Measurements from ENCODE around the gene SVEP1. TPM values are rescaled to one million over a fixed set of nuclear protein-coding genes. Genes with fewer than 3 reads are reported as not detected.

The SVEP1 gene
- total RNA-seq, 4 donors from 2014 or later = 6.1 to 40.1 (median 17.3) TPM

DNA sequence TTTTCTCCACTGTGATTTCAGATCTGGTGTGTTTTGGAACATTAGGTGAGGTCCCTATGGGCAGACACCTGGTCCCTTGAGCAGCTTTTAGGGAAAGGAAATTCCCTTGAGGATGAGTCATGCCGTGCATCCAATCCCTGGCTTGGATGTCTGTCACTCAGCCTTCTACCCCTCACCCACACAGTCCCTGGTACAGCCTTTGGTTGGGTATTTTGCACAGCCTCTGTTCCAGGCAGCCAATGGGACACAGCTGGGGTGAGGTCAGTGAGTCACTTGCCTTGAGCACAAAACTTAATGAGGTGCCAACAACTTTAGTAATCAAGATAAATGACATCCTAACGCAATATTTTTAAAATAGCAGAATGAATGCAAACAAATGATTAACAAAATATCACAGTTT lies 22.7 kb upstream of the SVEP1 start:
- Histone ChIP-seq H3K27ac (no peak overlapping the region), H3K4me1 (no peaks in the 10 kb centered on the region), H3K9me3 (no peaks in the 10 kb centered on the region), H3K36me3 (no peaks in the 10 kb centered on the region), H3K27me3 (no peaks in the 10 kb centered on the region), H3K4me3 (no peak overlapping the region)
- no peak for DNase-seq
- no peak for TF ChIP-seq POLR2A (IDR thresholded peaks at IDR 0.05)
- TF ChIP-seq CTCF (IDR thresholded peaks at IDR 0.05) = no peak

GRCh38 chr9:110601098-110601497 lies 21.6 kb upstream of the SVEP1 start:
- Histone ChIP-seq H3K4me3 (no peak overlapping the region), H3K36me3 (no peaks in the 10 kb centered on the region), H3K27ac (no peak overlapping the region), H3K27me3 (no peaks in the 10 kb centered on the region), H3K4me1 (no peaks in the 10 kb centered on the region), H3K9me3 (no peaks in the 10 kb centered on the region)
- TF ChIP-seq POLR2A (IDR thresholded peaks at IDR 0.05) = no peak
- no peak for TF ChIP-seq CTCF (IDR thresholded peaks at IDR 0.05)
- DNase-seq = no peak

GRCh38 chr9:110599468-110599867 lies 19.9 kb upstream of the SVEP1 start:
- Histone ChIP-seq H3K36me3 (no peaks in the 10 kb centered on the region), H3K9me3 (no peaks in the 10 kb centered on the region), H3K27me3 (no peaks in the 10 kb centered on the region), H3K4me3 (no peak overlapping the region), H3K4me1 (no peaks in the 10 kb centered on the region), H3K27ac (no peak overlapping the region)
- DNase-seq = no peak
- no peak for TF ChIP-seq POLR2A (IDR thresholded peaks at IDR 0.05)
- no peak for TF ChIP-seq CTCF (IDR thresholded peaks at IDR 0.05)

DNA sequence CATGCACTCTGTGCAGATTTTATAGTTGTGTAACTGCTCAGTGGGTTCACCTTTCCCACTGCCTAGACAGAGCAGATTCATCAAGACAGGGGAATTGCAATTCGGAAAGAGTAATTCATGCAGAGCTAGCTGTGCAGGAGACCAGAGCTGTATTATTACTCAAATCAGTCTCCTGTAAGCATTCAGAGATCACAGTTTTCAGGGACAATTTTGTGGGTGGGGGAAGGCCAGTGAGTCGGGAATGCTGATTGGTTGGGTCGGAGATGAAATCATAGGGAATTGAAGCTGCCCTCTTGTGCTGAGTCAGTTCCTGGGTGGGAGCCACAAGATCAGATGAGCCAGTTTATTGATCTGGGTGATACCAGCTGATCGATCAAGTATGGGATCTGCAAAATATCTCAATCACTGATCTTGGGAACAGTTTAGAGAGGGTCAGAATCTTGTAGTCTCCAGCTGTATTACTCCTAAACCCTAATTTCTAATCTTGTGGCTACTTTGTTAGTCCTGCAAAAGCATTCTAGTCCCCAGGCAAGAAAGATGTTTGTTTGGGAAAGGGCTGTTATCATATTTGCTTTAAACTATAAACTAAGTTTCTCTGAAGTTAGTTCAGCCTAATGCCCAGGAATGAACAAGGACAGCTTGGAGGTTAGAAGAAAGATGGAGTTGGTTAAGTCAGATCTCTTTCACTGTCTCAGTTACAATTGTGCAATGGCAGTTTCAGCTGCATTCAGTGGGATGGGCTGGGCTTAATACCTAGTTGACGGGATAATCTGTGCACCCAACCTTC lies 12.7 kb upstream of the SVEP1 start:
- no peaks in the 10 kb centered on the region for H3K36me3 ChIP-seq
- H3K4me1 ChIP-seq = no peaks in the 10 kb centered on the region
- H3K27me3 ChIP-seq = no peaks in the 10 kb centered on the region
- no peak for DNase-seq
- H3K4me3 ChIP-seq = no peak overlapping the region
- H3K27ac ChIP-seq = no peak overlapping the region
- TF ChIP-seq POLR2A (IDR thresholded peaks at IDR 0.05) (no peak), CTCF (IDR thresholded peaks at IDR 0.05) (no peak)
- H3K9me3 ChIP-seq = no peaks in the 10 kb centered on the region

DNA sequence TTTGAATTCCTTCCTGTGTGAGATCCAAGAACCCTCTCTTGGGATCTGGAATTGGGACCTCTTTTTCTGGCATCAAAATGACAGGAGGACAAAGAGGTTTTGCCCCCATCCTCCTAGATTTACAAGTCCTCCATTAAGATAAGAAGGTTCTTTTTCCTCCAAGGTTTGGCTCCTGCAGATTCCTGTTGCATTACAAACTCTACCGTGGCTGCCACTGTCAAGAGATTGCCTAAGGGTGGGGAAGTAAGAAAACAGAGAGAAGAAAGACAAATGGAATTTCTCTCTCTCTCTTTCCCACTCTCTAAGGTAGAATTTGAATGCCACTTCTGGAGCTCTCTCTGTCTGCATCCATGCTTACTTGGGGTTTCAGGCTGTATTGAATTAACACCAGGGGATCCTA lies 12.0 kb upstream of the SVEP1 start:
- DNase-seq = no peak
- H3K27ac ChIP-seq = no peak overlapping the region
- no peak for TF ChIP-seq POLR2A (IDR thresholded peaks at IDR 0.05)
- TF ChIP-seq CTCF (IDR thresholded peaks at IDR 0.05) = no peak
- no peaks in the 10 kb centered on the region for H3K27me3 ChIP-seq
- H3K36me3 ChIP-seq = no peaks in the 10 kb centered on the region
- H3K4me1 ChIP-seq = no peaks in the 10 kb centered on the region
- H3K4me3 ChIP-seq = no peak overlapping the region
- H3K9me3 ChIP-seq = no peaks in the 10 kb centered on the region

All from Peyer's patch (tissue), 4 donors.